Measurements from ENCODE around the gene HDAC4.

HDAC4 gene

DNA sequence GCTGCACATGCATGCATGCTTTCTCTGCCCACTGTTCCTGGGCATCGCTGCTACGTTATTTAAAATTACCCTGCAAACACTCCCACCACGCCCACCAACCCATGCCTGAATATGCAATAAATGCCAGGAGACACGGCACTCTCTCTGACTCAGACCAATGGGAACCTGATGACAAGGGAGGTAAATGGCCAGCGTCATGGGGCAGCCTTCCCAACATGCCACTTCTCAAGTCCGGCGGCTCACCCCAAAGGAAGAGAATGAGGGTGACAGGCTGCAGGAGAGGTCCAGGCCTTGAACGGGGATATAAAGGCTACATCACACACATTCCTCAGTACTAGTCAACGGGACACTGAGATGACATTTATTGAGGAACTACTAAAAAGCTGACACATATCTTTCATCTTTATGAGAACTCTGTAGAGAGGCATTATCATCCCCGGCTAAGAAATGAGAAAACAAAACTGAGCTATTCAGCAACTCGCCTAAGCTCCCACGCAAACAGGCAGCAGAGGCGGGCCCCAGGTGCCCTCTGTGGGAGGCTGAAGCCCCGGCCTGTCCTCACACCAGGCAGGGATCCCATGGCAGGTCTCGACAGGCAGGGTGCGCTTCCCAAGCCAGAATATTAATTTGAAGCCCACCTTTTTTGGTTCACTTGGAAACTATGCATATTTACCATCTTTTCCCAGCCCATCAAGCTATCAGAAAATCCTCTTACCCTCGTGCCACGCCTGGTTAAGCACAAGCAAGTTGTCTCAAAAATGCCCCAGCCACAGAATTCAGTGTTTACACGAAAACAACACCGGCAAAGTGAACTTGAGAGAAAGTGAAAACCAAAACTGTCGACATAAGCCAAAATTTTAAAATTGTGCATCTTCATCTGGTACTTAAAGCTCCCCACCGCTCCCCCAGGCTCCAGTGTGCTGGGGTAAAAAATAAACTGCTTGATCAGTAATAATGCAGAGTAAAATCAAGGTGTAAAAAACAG is 166.3 kb downstream of the HDAC4 start:
- DNase-seq (ENCODE audit: low read depth): no peak

DNA sequence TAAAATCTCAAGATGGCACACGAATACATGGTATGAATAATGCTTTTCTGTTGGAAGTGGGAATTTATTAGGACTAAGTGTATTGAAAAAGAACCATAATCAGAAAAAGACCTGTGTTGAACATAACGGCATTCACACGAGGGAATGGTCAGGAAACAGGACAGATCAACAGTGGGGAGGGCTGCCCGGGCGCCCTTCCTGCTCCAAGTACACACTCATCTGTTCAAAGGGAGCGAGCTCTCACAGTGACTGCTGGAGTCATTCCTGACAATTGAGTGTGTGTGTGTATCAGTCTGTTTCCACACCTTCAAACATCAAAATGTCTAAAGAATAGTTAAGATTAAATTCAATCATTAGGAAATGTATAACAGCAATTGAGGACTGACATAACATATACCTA is 167.2 kb downstream of the HDAC4 start:
- DNase-seq (ENCODE audit: low read depth): no peak

- no peak for DNase-seq (ENCODE audit: low read depth)
Observed at GRCh38 chr2:239232195-239232578, 168.6 kb downstream of the HDAC4 start.

DNA sequence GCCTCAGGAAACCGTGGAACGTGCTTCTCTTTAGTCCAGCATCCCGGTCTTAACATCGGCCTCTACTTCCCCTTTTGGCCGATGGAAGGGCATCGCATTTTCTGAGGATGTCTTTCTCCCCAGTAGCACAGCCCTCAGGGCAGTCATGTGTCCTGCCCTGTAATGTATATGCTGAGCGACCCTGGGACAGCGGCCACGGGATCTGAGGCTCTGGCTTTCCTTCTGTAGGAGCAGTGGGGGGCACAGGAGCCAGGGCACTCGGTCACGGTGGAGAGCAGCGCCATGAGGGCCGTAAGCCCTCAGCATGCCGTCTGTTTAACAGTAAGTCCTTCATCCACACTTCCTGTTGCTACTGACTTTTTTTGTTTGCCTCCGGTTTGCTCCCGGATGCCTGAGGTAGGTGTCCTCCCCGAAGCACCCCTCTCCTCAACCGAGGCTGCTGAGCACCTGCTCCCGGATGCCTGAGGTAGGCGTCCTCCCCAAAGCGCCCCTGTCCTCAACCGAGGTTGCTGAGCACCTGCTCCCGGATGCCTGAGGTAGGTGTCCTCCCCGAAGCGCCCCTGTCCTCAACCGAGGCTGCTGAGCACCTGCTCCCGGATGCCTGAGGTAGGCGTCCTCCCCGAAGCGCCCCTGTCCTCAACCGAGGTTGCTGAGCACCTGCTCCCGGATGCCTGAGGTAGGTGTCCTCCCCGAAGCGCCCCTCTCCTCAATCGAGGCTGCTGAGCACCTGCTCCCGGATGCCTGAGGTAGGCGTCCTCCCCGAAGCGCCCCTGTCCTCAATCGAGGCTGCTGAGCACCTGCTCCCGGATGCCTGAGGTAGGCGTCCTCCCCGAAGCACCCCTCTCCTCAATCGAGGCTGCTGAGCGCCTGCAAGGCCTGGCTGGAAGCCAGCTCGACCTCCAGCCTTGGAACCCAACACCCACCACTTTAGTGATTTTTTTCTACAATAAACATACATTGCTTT is 169.3 kb downstream of the HDAC4 start:
- DNase-seq (ENCODE audit: low read depth): no peak

DNA sequence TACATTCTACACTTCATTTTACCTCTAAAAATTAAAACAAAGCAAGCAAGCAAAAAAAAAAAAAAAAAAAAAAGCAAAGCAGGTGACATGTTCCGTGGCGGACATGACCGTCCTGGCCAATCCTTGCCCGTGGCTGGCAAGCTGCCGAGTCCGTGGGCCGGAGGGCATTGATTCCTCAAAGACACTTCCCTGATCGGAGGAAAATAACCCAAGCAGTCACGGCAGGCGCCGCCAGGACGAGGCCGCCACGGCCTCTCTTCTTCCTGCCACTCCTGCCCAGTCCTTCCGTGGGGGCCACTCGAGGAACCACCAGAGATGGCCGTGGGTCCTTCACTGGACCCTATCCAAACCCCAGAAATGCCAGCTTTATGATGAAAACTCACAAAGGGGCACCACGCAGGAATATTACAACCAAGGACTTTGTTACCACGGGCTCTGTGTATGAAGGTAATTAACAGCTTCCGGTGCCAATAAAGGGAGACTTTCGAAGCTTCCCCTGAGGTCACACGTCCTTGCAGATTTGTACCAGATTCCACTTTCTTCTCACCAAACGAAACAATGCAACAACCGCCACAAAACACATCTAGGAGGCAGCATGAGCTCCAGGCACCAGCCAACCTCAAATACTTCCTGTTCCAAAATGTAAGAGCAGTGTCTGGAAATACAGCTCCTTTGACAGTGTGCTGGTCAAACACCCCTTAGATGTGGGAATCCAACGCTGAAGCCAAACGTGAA is 170.3 kb downstream of the HDAC4 start:
- DNase-seq (ENCODE audit: low read depth): no peak

DNA sequence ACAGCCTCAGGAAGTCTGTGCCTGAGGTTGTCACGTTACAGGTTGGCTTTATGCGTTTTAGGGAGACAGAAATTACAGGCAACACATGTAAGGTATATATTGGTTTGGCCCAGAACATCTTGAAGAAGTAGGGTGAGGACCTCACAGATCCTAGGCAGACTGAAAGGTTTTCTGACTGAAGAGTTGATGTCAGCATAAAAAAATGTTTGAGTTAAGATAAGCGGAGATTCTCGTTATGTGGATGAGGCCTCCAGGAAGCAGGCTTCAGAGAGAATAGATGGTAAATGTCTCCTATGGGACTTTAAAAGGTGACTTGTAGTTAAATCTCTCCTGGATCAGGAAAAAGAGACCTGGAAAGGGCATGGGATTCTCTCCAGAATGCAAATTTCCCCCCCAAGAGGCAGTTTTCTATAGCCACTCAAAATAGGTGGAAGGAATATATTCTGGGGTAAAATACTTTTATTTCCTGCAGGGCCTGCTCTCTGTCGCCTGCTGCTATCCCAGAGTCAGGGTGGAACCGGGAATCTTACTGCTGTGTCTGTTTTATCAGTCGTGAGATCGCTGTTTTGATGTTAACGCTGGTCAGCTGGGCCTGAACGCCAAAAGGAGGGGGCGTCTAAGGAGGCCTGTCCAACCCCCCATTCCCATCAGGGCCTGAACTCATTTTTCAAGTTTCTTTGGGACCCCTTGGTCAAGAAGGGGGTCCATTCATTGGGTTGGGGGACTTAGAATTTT is 171.1 kb downstream of the HDAC4 start:
- DNase-seq (ENCODE audit: low read depth): no peak

DNA sequence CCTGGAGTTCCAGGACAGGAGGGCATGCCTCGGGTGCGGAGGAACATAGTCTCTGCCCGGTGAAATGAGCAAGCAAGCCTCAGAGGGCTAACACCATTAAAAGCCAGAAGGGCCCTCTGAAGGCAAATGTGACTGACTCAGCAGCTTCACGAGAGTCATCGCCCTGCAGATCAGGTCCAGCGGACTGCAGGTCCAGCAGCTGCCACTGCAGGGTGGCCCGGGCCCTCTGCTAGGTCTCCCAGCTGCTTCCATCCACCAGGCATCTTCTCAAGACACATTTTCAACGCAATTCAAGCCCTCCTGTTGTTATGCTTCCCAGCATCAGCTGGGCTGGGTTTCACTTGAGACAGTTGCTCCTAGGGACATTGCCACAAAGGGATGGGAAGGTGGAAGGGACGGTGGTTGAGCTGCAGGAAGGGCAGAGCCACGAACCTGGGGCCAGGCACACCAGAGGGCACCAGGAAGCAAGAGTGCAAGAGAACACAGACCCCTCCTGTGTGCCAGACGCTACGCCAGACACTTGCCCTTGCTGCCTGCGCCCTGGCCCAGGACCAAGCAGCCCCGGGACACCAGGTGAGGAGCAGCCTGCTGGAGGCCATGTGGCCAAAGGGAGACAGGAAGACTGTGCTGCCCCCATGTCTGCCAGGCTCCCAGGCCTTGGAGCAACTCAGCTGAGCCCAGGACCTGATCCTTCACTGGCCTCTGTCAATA is 173.0 kb downstream of the HDAC4 start:
- no peak for DNase-seq (ENCODE audit: low read depth)

DNA sequence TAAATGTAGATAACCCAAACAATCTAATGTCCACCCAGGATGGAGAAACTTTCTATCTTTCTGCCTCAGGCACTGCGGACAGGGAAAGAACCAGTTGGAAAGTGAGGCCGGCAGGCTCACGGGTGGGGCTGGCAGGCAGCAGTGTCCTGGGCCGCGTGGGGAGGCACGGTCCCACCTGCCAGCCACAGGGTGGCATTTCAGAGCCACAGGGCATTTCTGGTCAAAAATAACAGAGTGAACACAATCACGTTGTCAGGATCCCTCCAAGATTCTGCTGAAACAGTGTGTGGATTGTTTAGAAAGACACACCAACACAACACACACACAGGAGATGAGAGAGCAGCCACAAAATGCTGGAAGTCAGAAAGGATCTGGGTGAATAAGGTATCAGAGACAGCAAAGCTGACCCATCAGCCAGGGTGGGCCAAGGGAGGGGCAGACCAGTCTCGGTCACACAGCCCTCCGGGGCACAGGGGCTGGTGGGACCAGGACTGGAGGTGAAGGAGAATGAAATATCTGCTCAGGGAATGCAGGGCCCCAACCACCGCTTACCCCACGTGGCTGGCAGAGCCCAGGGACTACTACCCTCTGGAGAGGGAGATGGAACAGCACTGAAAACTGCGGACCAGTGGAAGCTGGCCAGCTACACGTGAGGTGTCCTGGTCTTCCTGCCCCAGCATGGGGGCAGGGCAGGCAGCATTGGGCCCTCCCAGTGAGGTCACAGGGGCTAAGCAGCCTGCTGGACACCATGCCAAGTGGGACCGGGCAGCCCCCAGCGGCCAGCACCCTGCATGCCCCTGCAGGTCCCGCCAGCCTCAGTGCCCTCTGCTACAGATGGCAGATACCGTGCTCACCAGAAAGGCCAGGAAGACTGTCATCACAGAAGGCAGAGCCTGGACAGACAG is 173.9 kb downstream of the HDAC4 start:
- no peak for DNase-seq (ENCODE audit: low read depth)

- DNase-seq (ENCODE audit: low read depth): no peak
Observed at GRCh38 chr2:239225871-239226561, 174.8 kb downstream of the HDAC4 start.

- DNase-seq (ENCODE audit: low read depth): no peak
Observed at GRCh38 chr2:239225371-239225851, 175.4 kb downstream of the HDAC4 start.

- no peak for DNase-seq (ENCODE audit: low read depth)
Observed at GRCh38 chr2:239224955-239225354, 175.9 kb downstream of the HDAC4 start.

DNA sequence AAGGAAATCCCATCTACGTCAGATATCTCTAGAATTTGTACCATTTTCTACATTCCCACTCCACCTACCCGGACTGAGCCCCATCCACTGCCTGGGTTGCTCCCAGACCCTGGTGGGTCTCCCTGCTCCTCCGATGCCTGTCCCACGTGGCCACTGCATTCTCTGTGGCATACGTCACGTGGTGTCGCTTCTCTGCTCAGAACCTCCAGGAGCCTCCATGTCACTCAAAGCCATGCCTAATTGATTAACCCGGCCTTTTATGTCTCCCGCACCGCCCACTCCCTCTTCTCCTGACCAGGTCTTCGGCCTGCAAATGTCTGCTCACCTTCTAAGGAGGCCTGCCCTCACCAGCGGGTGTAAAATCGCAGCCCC is 176.6 kb downstream of the HDAC4 start:
- DNase-seq (ENCODE audit: low read depth): no peak

DNA sequence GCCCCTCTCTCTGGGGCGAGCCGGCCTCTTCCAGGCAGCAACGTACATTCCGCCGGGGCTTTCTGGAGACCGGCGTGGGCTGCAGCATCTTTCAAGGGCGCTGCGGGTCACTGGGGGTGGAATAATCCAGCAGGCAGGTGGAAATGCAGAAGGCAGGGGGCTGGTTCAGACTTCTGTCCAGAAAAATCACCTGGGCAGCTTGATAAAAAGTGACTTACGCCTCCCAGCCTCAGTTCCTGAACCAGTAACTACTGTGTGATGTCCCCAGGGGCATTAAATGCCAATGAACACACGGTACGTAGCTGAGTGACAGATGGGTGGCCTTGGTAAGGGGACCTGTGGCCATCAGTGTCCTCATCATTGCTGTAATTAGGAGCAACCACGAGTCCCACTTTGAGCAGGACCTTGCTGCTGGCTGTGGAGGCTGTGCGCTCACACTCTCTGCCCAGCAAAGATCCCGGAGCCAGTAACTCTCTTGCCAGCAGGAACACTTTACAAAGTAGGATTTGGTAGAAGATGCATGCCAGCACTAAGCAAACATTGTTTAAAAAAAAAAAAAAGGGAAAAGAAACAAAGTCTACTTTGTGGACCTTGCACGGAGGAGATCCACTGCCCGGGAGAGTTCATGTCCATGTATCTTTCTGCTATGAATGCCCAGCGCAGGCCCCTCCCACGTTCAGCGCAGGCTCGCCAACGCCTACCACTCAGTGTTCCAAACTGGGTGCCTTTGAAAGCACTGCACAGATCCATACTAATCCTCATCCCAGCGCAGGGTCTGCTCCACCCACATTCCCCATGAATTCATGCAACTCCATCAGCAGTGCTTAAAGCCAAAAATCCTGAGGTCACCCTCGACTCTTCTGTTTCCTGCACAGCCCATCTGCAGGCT is 177.3 kb downstream of the HDAC4 start:
- DNase-seq (ENCODE audit: low read depth): no peak

DNA sequence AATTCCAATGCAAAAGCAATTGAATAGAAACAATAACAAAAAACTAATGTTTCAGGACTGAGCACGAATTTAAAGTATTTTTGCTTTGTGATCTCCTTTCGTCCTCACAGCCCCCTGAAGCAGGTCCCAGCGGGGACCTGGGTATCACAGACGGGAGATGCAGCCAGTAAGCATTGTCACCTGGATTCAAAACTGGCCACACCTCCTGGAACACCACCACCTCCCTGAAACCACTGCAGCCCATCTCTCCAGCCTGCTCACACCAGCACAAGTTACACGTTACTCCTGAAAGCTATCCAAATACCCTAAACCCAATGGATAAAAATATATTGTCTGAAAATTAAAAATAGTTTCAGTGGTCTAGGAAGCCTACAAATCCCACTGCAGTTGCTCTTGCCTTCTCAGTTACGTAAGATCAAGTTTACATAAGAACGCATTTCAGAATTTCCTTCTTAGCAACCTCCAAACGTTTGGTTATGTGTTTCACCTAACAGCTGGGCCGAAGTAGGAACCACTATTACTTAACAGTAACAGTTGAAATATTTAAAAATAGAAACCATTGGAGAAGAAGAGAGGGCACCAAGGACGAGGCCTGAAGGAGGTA is 178.0 kb downstream of the HDAC4 start:
- DNase-seq (ENCODE audit: low read depth): no peak

GRCh38 chr2:239222312-239222660 is 178.5 kb downstream of the HDAC4 start:
- no peak for DNase-seq (ENCODE audit: low read depth)

- no peak for DNase-seq (ENCODE audit: low read depth)
Observed at GRCh38 chr2:239220981-239221396, 179.8 kb downstream of the HDAC4 start.

- DNase-seq (ENCODE audit: low read depth): no peak
Observed at GRCh38 chr2:239220341-239220740, 180.5 kb downstream of the HDAC4 start.
